CD4-positive, alpha-beta T cell treated with Interleukin-21 for 1 hour (primary cell): ENCODE data around the gene LMTK3.
"Not testable (repeated sequence)": the region's sequence is repeated elsewhere in the genome, so short reads cannot be mapped to it uniquely, and the experiment has no call there.

Experiments used
- DNase-seq: peaks from one replicate; pipeline ENCODE4 v3.0.0-alpha.2; 2020

The LMTK3 gene

DNA sequence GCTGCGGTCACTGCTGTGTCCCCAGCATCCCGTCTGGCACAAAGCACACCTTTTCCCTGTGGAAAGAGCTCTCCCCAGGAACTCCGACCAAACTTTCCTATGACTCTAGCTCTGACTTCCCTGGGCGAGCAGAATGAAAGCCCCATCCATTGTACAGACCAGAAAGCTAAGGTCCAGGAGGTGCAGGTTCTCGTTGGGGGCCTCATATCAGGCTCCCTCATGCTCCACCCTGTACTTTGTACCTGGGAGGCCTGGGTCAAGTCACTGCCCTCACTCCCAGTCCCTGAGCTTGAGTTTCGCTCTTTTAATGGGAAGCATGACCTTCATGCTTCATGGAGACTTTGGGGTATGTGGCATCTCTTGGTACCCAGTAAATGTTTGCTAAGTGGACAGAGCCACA is 24.1 kb downstream of the LMTK3 start:
- DNase-seq = no peak

DNA sequence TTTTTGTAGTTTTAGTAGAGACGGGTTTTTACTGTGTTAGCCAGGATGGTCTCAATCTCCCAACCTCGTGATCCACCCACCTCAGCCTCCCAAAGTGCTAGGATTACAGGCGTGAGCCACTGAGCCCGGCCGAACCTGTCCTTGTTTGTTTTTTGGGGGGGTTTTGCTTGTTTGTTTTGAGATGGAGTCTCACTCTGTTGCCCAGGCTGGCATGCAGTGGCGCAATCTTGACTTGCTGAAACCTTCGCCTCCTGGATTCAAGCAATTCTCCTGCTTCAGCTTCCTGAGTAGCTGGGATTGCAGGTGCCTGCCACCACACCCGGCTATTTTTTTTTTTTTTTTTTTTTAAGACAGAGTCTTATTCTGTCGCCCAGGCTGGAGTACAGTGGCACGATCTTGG is 24.9 kb downstream of the LMTK3 start:
- DNase-seq = not testable (repeated sequence)

GRCh38 chr19:48484931-48485612 is 26.6 kb downstream of the LMTK3 start:
- no peak for DNase-seq

DNA sequence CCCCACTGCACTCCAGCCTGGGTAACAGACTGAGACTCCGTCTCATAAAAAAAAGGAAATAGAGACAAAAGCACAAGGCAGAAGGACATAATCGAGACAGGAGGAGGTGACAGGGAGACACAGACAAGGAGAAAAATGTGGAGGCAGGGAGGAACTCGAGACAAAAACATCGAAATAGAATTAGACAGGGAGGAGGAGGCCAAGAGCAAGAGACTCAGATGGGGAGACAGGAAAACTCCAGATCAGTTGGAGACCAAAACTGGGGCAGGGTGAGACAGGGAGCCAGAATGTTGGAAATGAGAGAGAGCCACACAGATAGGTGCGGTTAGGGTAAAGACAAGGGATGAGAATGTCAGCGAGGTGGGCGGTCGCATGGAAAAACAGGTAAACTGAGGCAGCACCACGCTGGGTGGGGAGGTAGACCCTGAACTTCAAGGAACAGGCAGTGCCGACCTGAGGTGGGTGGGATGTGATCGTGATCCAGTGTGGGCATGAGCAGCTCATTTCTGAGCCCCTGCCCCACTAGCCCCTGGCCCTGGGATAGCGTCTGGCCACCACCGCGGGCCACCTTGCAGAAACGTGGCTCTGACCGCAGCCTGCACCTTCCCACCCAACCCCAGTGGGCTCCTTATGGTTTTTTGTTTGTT is 27.3 kb downstream of the LMTK3 start:
- DNase-seq = no peak

DNA sequence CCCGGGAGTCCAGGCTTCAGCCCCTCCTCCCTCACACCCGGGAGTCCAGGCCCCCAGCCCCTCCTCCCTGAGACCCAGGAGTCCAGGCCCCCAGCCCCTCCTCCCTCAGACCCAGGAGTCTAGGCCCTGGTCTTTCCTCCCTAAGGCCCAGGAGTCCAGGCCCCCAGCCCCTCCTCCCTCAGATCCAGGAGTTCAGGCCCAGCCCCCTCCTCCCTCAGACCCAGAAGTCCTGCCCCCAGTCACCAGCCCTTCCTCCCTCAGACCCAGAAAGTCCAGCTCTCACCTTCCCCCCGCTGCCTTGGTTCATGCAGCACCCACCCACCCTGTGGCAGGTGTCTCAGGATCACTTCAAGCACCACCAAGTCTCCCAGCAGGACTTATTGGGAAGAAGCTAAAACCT is 28.3 kb downstream of the LMTK3 start:
- no peak for DNase-seq

DNA sequence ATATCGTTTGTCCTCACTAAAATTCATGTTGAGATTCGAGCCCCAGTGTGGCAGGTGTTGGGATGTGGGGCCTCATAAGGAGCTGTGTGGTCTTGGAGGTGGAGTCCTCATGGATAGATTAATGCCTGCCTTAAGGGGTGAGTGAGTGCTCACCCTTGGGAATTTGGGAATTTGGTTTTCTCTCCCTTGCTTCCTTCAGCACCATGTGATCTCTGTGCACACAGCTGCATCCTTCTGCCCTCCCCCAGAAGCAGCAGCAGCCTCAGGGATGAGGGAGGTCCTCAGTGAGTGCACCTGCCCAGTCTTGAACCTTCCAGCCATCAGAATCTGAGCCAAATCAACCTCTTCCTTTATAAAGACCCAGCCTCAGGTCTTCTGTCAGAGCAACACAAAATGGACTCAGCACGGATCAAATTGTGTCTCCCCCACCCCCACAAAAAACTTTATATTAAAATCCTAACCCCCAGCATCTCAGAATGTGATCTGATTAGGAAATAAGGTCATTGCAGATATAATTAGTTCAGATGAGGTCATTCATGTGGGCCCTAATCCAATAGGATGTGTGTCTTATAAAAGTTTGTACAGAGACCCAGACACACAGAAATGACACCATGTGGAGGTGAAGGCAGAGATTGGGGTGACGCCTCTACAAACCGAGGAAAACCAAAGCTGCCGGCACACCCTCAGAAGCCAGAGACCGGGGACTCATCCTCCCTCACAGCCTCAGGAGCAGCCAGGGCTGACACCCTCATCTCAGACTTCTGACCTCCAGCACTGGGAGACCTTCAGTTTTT is 29.6 kb downstream of the LMTK3 start:
- no peak for DNase-seq

- peak; percentile 62 for DNase-seq
Observed at GRCh38 chr19:48480558-48481500, 30.8 kb downstream of the LMTK3 start.

GRCh38 chr19:48480183-48480557 is 31.5 kb downstream of the LMTK3 start:
- DNase-seq = peak; percentile 45

DNA sequence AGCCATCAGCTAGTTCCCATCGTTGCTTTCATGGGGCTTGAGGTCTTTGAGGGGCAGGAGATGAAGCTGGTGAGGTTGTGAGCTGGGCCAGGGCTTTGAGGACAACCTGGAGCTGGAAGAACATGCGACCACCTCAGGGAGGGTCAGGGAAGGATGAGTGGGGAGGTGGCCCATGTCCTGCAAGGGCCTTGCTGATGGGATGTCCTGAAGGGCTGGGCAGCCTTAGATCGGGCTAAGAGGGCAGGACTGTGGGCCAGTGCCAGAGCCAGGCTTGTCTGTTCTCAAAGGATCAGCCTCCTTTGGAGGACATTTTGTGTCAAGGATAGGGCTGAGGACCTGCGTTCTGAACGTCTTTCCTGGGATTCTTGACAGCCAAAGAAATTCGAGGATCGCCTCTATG is 31.9 kb downstream of the LMTK3 start:
- DNase-seq = no peak

GRCh38 chr19:48478339-48479256 is 33.0 kb downstream of the LMTK3 start:
- DNase-seq = no peak

DNA sequence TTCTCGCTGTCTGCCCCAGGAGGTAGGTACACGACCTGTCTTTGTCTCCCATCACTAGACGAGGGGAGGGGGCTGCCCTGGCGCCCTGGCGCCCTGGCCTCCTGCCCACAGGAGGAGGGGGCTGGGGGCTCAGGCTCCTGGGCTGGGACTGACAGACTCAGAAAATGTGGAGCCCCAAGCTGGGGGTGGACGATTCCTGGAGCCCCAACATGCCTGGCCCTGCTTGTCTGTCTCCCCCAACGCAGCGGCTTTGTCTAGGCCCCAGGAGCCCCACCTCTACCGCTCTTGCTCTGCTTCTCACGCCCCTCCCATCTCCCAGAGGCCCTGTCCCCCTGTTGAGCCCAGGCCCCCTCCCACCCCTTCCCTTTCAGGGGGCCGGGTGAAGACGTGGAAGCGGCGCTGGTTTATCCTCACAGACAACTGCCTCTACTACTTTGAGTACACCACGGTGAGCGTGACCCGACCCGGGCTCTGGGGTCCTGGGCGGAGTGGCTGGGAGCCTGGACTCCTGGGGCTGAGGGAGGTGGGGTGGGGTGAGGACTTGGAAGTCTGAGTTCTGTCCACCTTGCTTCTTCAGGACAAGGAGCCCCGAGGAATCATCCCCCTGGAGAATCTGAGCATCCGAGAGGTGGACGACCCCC is 33.8 kb downstream of the LMTK3 start:
- no peak for DNase-seq

GRCh38 chr19:48477067-48477685 is 34.5 kb downstream of the LMTK3 start:
- no peak for DNase-seq

- no peak for DNase-seq
Observed at GRCh38 chr19:48476176-48476575, 35.5 kb downstream of the LMTK3 start.

DNA sequence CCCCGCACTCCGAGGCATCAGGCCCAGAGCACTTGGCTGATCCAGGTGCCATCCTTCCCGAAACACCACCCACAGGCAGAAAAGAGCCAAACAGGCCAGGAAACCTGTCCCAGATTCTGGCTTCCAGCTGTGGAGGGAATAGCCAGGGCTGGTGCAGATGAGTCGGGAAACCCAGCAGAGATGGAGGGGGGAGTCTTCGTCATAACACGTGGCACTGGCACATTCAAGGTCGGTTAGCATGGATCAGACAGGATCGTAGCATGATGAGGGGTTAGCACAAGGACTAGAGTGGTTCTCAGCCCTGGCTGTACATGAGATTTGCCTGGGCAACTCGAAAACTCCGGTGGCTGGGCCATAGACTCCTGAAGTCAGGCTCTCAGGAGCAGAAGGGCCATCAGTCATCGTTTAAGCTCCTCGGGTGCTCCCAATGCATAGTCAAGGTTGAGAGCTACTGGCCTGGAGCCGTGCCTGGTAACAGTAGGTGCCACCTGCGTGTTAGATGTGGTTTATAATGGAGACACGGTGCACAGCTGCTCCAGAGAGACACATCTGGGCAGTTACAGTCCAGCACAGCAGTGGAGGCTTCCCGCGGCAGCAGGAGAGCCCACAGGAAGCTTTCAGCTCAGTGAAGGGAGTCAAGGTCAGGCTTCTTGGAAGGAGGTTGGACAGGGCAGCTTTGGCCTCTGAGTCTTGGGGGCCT is 36.1 kb downstream of the LMTK3 start:
- no peak for DNase-seq

DNA sequence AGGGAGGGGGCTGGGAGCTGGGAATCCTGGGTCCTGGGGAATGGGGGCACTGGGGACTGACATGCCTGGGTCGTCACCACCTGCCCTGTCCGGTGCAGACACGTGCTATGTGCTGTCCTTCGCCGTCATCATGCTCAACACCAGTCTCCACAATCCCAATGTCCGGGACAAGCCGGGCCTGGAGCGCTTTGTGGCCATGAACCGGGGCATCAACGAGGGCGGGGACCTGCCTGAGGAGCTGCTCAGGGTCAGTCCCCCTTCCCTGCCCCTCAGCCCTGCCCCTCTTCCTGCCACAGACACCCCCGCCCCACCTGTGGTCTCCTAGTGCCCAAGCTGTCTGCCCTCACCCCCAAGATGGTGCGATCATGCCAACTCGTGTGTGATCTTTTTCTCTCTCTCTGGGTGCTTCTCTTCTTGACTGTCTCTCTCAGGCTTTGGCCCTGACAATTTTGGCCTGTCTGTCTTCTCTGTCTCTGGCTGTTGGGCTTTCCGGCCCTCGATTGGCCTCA is 37.5 kb downstream of the LMTK3 start:
- DNase-seq = no peak

- no peak for DNase-seq
Observed at GRCh38 chr19:48473161-48473966, 38.3 kb downstream of the LMTK3 start.

DNA sequence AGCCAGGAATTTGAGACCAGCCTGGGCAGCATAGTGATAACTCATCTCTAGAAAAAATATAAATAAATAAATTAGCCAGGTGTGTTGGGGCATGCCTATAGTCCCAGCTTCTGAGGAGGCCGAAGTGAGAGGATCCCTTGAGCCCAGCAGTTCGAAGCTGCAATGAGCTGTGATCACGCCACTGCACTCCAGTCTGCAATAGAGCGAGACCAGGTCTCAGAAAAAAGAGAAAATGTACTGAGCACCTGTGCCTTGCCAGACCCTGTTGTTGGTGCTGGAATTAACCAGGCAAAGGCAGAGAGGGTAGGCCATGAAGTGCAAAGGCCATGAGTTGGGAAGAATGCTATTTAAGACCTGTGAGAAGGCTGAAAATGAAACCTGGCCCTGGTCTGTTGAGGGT is 39.8 kb downstream of the LMTK3 start:
- DNase-seq = no peak

DNA sequence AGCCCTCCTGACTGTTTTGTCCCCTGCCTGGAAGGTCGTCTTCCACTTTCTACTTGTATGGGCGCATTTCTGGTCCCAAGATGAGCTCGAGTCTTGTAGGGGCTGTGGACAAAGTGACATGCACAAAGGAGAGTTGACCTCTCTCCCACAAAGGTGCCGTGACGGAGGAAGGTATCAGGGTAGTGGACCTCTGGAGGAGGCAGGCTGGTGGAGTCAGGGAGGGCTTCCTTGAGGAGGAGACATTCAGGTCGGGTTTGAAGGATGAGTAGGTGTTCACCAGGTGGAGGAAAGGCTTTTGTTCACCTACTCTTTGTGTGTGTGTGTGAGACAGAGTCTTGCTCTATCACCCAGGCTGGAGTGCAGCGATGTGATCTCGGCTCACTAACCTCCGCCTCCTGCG is 40.8 kb downstream of the LMTK3 start:
- DNase-seq = no peak
